Measurements from ENCODE around the gene ALDH16A1. TPM values are rescaled to one million over a fixed set of nuclear protein-coding genes. Genes with fewer than 3 reads are reported as not detected.

ALDH16A1 gene
- total RNA-seq, 2 donors from 2014 or later = 9.5 to 18.5 TPM

DNA sequence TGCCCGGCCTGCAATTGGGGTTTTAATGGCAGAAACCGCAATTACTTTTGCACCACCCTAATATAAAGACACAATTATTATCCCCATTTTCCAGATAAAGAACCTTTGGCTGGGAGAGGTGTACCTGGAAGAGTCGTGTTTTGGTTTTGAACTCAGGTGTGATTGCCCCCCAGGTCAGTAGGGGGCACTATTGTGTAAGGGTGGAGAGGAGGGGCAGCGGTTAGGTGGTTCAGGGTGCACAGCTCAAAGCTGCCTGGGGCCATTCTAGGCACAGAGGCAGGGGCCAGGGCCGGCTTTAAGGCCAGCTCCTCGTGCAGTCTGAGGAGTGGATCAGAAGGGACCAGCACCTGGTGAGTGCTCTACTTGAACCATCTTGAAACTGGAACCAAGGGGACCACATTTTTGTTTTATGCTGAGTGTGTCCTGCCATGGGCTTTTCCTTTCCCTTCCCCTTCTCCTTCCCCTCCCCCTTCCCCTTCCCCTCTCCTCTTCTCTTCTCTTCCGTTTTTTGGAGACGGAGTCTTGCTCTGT lies 53.6 kb downstream of the ALDH16A1 start:
- peak; percentile 44 to 82 for TF ChIP-seq CTCF (IDR thresholded peaks at IDR 0.05)
- DNase-seq (ENCODE audit: low spot score) = no peak
- no peaks in the 10 kb centered on the region for H3K9me3 ChIP-seq
- no peak overlapping the region for H3K27ac ChIP-seq
- H3K4me1 ChIP-seq = peaks cover 0 to 3% of the 10 kb centered on the region in 2 donors
- no peaks in the 10 kb centered on the region for H3K36me3 ChIP-seq
- H3K27me3 ChIP-seq = no peaks in the 10 kb centered on the region
- H3K4me3 ChIP-seq = no peak overlapping the region

DNA sequence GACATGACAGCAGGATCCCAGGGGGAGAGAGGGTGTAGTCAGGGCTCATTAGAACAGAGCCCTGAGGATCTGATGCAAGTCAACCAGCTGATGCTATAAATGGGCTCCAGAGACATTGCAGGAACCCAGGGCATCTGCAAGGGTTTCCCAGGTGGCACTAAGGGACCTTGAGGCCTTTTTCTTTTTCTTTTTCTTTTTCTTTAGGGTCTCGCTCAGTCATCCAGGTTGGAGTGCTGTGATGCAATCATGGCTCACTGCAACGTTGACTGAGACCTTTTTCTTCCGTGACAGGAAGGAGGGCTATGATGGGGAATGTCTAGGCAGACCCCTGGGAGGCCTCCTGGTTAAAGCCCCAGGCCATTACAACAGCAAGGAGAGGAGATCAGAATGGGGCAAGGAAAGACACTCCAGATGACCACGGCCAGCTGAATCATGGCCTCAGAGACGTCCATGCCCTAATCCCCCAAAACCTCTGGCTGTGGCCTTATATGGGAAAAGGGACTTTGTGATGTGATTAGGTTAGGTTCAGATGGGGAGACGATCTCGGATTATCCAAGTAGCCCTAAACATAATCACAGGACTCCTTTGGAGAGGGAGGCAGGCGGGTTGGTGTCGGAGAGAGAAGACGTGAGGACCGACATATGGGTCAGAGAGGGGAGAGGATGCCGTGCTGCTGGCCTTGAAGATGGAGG lies 54.9 kb downstream of the ALDH16A1 start:
- no peak for DNase-seq (ENCODE audit: low spot score)
- peaks cover 0 to 12% of the 10 kb centered on the region in 2 donors for H3K4me1 ChIP-seq
- no peaks in the 10 kb centered on the region for H3K9me3 ChIP-seq
- TF ChIP-seq CTCF (IDR thresholded peaks at IDR 0.05) = no peak
- H3K4me3 ChIP-seq = no peak overlapping the region
- H3K27me3 ChIP-seq = no peaks in the 10 kb centered on the region
- H3K36me3 ChIP-seq = no peaks in the 10 kb centered on the region
- H3K27ac ChIP-seq = no peak overlapping the region

DNA sequence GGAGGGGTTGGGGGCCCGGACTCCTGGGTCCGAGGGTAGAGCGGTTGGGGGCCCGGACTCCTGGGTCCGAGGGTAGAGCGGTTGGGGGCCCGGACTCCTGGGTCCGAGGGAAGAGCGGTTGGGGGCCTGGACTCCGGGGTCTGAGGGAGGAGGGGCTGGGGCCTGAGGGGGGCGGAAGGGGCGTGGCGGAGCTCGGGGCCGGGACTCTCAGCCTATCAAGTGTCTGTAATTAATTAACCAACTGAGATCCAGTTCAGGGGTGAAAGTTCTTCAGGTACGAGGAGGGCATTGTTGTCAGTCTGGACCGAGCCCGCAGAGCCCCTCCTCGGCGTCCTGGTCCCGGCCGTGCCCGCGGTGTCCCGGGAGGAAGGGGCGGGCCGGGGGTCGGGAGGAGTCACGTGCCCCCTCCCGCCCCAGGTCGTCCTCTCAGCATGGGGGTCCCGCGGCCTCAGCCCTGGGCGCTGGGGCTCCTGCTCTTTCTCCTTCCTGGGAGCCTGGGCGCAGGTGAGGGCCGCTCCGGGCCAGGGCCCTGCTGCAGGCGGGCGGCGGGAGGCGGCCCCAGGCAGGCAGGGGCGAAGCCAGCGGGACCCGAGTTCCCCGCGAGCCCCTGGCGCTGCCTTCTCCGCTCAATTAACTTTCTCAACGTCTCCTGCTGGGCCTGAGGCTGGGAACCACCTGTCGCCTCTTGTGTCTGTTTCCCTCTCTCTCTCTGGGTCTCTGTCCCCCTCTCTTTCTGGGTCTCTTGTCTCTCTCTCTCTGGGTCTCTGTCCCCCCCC lies 60.1 kb downstream of the ALDH16A1 start:
- DNase-seq (ENCODE audit: low spot score) = no peak
- no peaks in the 10 kb centered on the region for H3K36me3 ChIP-seq
- peak overlapping the region; percentile 85 to 87 for H3K4me3 ChIP-seq
- TF ChIP-seq CTCF (IDR thresholded peaks at IDR 0.05) = no peak
- H3K27ac ChIP-seq = peak overlapping the region; percentile 91 to 93
- H3K4me1 ChIP-seq = peaks cover 0 to 26% of the 10 kb centered on the region in 2 donors
- H3K9me3 ChIP-seq = no peaks in the 10 kb centered on the region
- no peaks in the 10 kb centered on the region for H3K27me3 ChIP-seq

DNA sequence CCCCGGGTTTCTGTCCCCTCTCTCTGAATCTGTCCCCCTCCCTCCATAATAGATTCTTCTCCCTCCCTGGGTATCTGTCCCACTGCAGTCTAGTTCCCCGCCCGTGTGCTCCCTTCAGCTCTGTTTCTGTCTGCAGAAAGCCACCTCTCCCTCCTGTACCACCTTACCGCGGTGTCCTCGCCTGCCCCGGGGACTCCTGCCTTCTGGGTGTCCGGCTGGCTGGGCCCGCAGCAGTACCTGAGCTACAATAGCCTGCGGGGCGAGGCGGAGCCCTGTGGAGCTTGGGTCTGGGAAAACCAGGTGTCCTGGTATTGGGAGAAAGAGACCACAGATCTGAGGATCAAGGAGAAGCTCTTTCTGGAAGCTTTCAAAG lies 60.7 kb downstream of the ALDH16A1 start:
- H3K4me1 ChIP-seq = peaks cover 0 to 26% of the 10 kb centered on the region in 2 donors
- TF ChIP-seq CTCF (IDR thresholded peaks at IDR 0.05) = no peak
- H3K36me3 ChIP-seq = no peaks in the 10 kb centered on the region
- peak overlapping the region; percentile 91 to 93 for H3K27ac ChIP-seq
- DNase-seq (ENCODE audit: low spot score) = no peak
- peak overlapping the region; percentile 85 to 87 for H3K4me3 ChIP-seq
- H3K27me3 ChIP-seq = no peaks in the 10 kb centered on the region
- H3K9me3 ChIP-seq = no peaks in the 10 kb centered on the region

DNA sequence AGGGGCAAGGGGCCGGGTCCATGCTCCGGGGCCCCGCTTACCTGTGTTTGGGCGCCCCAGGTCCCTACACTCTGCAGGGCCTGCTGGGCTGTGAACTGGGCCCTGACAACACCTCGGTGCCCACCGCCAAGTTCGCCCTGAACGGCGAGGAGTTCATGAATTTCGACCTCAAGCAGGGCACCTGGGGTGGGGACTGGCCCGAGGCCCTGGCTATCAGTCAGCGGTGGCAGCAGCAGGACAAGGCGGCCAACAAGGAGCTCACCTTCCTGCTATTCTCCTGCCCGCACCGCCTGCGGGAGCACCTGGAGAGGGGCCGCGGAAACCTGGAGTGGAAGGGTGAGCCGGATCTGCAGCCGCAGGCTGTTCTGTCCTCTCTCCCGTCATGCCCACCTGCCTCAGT lies 61.1 kb downstream of the ALDH16A1 start:
- H3K27ac ChIP-seq = peak overlapping the region in 1 of 2 donors; percentile 91
- H3K36me3 ChIP-seq = no peaks in the 10 kb centered on the region
- H3K27me3 ChIP-seq = no peaks in the 10 kb centered on the region
- H3K4me3 ChIP-seq = peak overlapping the region in 1 of 2 donors; percentile 87
- peaks cover 0 to 26% of the 10 kb centered on the region in 2 donors for H3K4me1 ChIP-seq
- TF ChIP-seq CTCF (IDR thresholded peaks at IDR 0.05) = no peak
- DNase-seq (ENCODE audit: low spot score) = no peak
- H3K9me3 ChIP-seq = no peaks in the 10 kb centered on the region

All from right atrium auricular region (tissue), 2 donors.